HG02938 (cell line): ENCODE results near the gene DIABLO.

ENCODE experiments used
- ATAC-seq: cut with Tn5 transposase; IDR thresholded peaks from one replicate; pipeline ENCODE4 v1.9.1; 2021; ENCODE audit warnings: mild to moderate bottlenecking, moderate library complexity; ENCODE audit not compliant: unreplicated experiment

The DIABLO gene

GRCh38 chr12:122159882-122160281, 66.0 kb downstream of the DIABLO start:
- no peak for ATAC-seq

- no peak for ATAC-seq
Measured at GRCh38 chr12:122158700-122159285, 67.1 kb downstream of the DIABLO start.
